Liver (tissue), 9 donors: ENCODE measurements around the gene SMAD7. TPM values are rescaled to one million over a fixed set of nuclear protein-coding genes. Genes with fewer than 3 reads are reported as not detected.

Experiments used
- DNase-seq: peaks from one replicate; pipeline ENCODE4 v3.0.0-alpha.2; 2017; ENCODE audit warnings: low spot score
- H3K27ac ChIP-seq, 2 donors: one replicate each; pipeline ENCODE4 v1.7.0; 2013; ENCODE audit warnings: inconsistent platforms in 2 of 2, low read length in 2 of 2, control low read depth in 1 of 2, low read depth in 1 of 2, mild to moderate bottlenecking in 1 of 2
- H3K27me3 ChIP-seq, 4 donors: one replicate each; pipeline versions ENCODE4 v1.6.1 to v1.7.0; 2013; ENCODE audit warnings: low read length in 3 of 4, inconsistent platforms in 1 of 4, mild to moderate bottlenecking in 1 of 4, moderate library complexity in 1 of 4; ENCODE audit not compliant: control insufficient read depth in 4 of 4, insufficient read depth in 4 of 4
- H3K36me3 ChIP-seq, 4 donors: one replicate each; pipeline versions ENCODE4 v1.6.1 to v1.7.0; 2013; ENCODE audit warnings: low read length in 3 of 4, mild to moderate bottlenecking in 3 of 4, low read depth in 1 of 4, moderate library complexity in 1 of 4; ENCODE audit not compliant: control insufficient read depth in 4 of 4, insufficient read depth in 3 of 4
- H3K4me1 ChIP-seq, 4 donors: one replicate each; pipeline versions ENCODE4 v1.6.1 to v1.7.0; 2013; ENCODE audit warnings: low read length in 3 of 4, mild to moderate bottlenecking in 3 of 4, moderate library complexity in 1 of 4; ENCODE audit not compliant: control insufficient read depth in 4 of 4, insufficient read depth in 4 of 4
- H3K4me3 ChIP-seq, 3 donors: one replicate each; pipeline versions ENCODE4 v1.6.1 to v1.7.0; 2013; ENCODE audit warnings: low read length in 3 of 3, control low read depth in 1 of 3, low read depth in 1 of 3, mild to moderate bottlenecking in 1 of 3
- H3K9ac ChIP-seq, 2 donors: one replicate each; pipeline ENCODE4 v1.7.0; 2013; ENCODE audit warnings: low read length in 2 of 2, mild to moderate bottlenecking in 2 of 2, moderate library complexity in 2 of 2, control low read depth in 1 of 2, low read depth in 1 of 2
- H3K9me3 ChIP-seq, 4 donors: one replicate each; pipeline versions ENCODE4 v1.6.1 to v1.7.0; 2013; ENCODE audit warnings: low read length in 3 of 4; ENCODE audit not compliant: control insufficient read depth in 4 of 4
- CTCF ChIP-seq: fragments of 150-350 bp; IDR thresholded peaks from 2 replicates; pipeline ENCODE4 v1.5.1; 2017; ENCODE audit warnings: improper control_type of control experiment, low read depth, low read length; ENCODE audit not compliant: missing input control
- EGR1 ChIP-seq, 2 donors: IDR thresholded peaks; 2 replicates each; pipeline ENCODE4 v1.6.1; 2016 to 2018; ENCODE audit warnings: antibody characterized with exemption in 2 of 2, low read depth in 2 of 2
- FOXA1 ChIP-seq: IDR thresholded peaks from 2 replicates; pipeline ENCODE4 v1.6.1; 2016; ENCODE audit warnings: antibody characterized with exemption
- FOXA2 ChIP-seq: IDR thresholded peaks from 2 replicates; pipeline ENCODE4 v1.6.1; 2016; ENCODE audit warnings: antibody characterized with exemption
- GABPA ChIP-seq, 2 donors: IDR thresholded peaks in 1 of 2; conservative IDR thresholded peaks in 1 of 2; 2 replicates each; pipeline ENCODE4 v1.6.1; 2016; ENCODE audit warnings: antibody characterized with exemption in 2 of 2, mild to moderate bottlenecking in 1 of 2, moderate library complexity in 1 of 2
- HNF4A ChIP-seq, 2 donors: conservative IDR thresholded peaks; 2 replicates each; pipeline ENCODE4 v1.6.1; 2016; ENCODE audit warnings: antibody characterized with exemption in 2 of 2, mild to moderate bottlenecking in 2 of 2
- HNF4G ChIP-seq: IDR thresholded peaks from 2 replicates; pipeline ENCODE4 v1.6.1; 2016; ENCODE audit warnings: antibody characterized with exemption
- JUND ChIP-seq, 2 donors: IDR thresholded peaks; 2 replicates each; pipeline ENCODE4 v1.6.1; 2016; ENCODE audit warnings: antibody characterized with exemption in 2 of 2
- MAX ChIP-seq: IDR thresholded peaks from 2 replicates; pipeline ENCODE4 v1.6.1; 2016; ENCODE audit warnings: antibody characterized with exemption
- NR2F2 ChIP-seq: IDR thresholded peaks from 2 replicates; pipeline ENCODE4 v1.6.1; 2016; ENCODE audit warnings: antibody characterized with exemption
- RAD21 ChIP-seq, 2 donors: IDR thresholded peaks; 2 replicates each; pipeline ENCODE4 v1.6.1; 2016; ENCODE audit warnings: antibody characterized with exemption in 2 of 2, mild to moderate bottlenecking in 2 of 2
- REST ChIP-seq: IDR thresholded peaks from 2 replicates; pipeline ENCODE4 v1.6.1; 2016; ENCODE audit warnings: antibody characterized with exemption, mild to moderate bottlenecking
- RXRA ChIP-seq, 2 donors: IDR thresholded peaks; 2 replicates each; pipeline ENCODE4 v1.6.1; 2017 to 2018; ENCODE audit warnings: antibody characterized with exemption in 2 of 2, mild to moderate bottlenecking in 1 of 2
- TAF1 ChIP-seq: conservative IDR thresholded peaks from 2 replicates; pipeline ENCODE4 v1.6.1; 2016; ENCODE audit warnings: antibody characterized with exemption, mild to moderate bottlenecking
- YY1 ChIP-seq: IDR thresholded peaks from 2 replicates; pipeline ENCODE4 v1.6.1; 2016; ENCODE audit warnings: antibody characterized with exemption, mild to moderate bottlenecking
- ZBTB33 ChIP-seq: IDR thresholded peaks from 2 replicates; pipeline ENCODE4 v1.6.1; 2016; ENCODE audit warnings: antibody characterized with exemption
- WGBS: extraction: QIAGEN DNeasy Blood & Tissue Kit; methylation state at CpG from one replicate; pipeline ENCODE4 v1.1.7; 2013; 5-methylcytosine and 5-hydroxymethylcytosine counted together
- polyA plus RNA-seq, 2 donors: library from polyadenylated mRNA; stranded (reverse) in 1 of 2; unstranded in 1 of 2; fragments of 200-250 nt in 1 of 2; fragments of >200 nt in 1 of 2; fragmentation: Nextera tagmentation in 1 of 2; extraction: Ambion mirVana in 1 of 2; gene quantifications; one replicate each; pipeline versions ENCODE4 v1.2.1 to v1.2.3, GENCODE V29; 2013 to 2015
- total RNA-seq, 2 donors: library from RNA; depleted of rRNA; stranded (reverse); fragments of >200 nt; gene quantifications; one replicate each; pipeline ENCODE4 v1.2.3, GENCODE V29; 2014
- donor health status: healthy.
- donor health status: healthy.
- donor health status: healthy.
- donor health status: healthy.
- donor health status: healthy.

Gene SMAD7
- total and polyA plus RNA-seq, 4 donors: 3.2 to 11.8 (median 10.1) TPM

GRCh38 chr18:48939205-48940097, 11.3 kb downstream of the SMAD7 start:
- no peaks in the 10 kb centered on the region for H3K27me3 ChIP-seq
- TF ChIP-seq JUND (IDR thresholded peaks at IDR 0.05): no peak
- TF ChIP-seq GABPA (IDR thresholded peaks at IDR 0.05 in 1 of 2, conservative IDR thresholded peaks at IDR 0.05 in 1 of 2): no peak
- TF ChIP-seq MAX: no peak
- no peak overlapping the region for H3K4me3 ChIP-seq
- H3K9ac ChIP-seq: no peak overlapping the region
- peak overlapping the region; percentile 52 to 71 for H3K27ac ChIP-seq
- WGBS: 29% methylated on average over 16 of the region's 16 CpGs
- peaks cover 36 to 80% (median 69%) of the 10 kb centered on the region in 4 donors for H3K4me1 ChIP-seq
- DNase-seq: no peak
- no peaks in the 10 kb centered on the region for H3K9me3 ChIP-seq
- H3K36me3 ChIP-seq: peaks cover 0 to 2% (median 1%) of the 10 kb centered on the region in 4 donors

GRCh38 chr18:48938827-48939204, 11.9 kb downstream of the SMAD7 start:
- Histone ChIP-seq H3K4me3 (no peak overlapping the region), H3K27ac (no peak overlapping the region), H3K9me3 (no peaks in the 10 kb centered on the region), H3K36me3 (peaks cover 0 to 2% (median 1%) of the 10 kb centered on the region in 4 donors), H3K4me1 (peaks cover 35 to 80% (median 69%) of the 10 kb centered on the region in 4 donors), H3K9ac (no peak overlapping the region), H3K27me3 (no peaks in the 10 kb centered on the region)
- TF ChIP-seq GABPA (IDR thresholded peaks at IDR 0.05 in 1 of 2, conservative IDR thresholded peaks at IDR 0.05 in 1 of 2) (no peak), FOXA2 (no peak), REST (no peak), YY1 (no peak), RAD21 (IDR thresholded peaks at IDR 0.05) (no peak), HNF4A (conservative IDR thresholded peaks at IDR 0.05) (no peak), HNF4G (no peak), RXRA (IDR thresholded peaks at IDR 0.05) (no peak), EGR1 (IDR thresholded peaks at IDR 0.05; ENCODE audit: low read depth in 2 of 2) (no peak), TAF1 (no peak), MAX (no peak), FOXA1 (no peak), CTCF (no peak), ZBTB33 (no peak), NR2F2 (no peak)
- DNase-seq: no peak
- WGBS: 71% methylated on average over 9 of the region's 9 CpGs
